GM23338 (cell line): ENCODE results near the gene GUCA1A.

Experiments used
- CREB1 ChIP-seq: fragments of 250-450 bp; sonication (Bioruptor Pico); IDR thresholded peaks from 2 replicates; pipeline ENCODE4 v1.5.0; 2020; ENCODE audit warnings: low read depth, mild to moderate bottlenecking, moderate library complexity
- CTCF ChIP-seq, 2 experiments: fragments of 200-600 bp in 1 of 2; sonication (generic) in 1 of 2; conservative IDR thresholded peaks; 2 replicates each; pipeline versions ENCODE4 v1.5.1 to v1.6.1; 2016 to 2017; ENCODE audit warnings: antibody characterized with exemption in 2 of 2, low read depth in 2 of 2, mild to moderate bottlenecking in 2 of 2, moderate library complexity in 1 of 2
- ETS1 ChIP-seq: IDR thresholded peaks from 2 replicates; pipeline ENCODE4 v1.6.1; 2016; ENCODE audit warnings: antibody characterized with exemption
- EZH2 ChIP-seq: fragments of 200-600 bp; sonication (generic); IDR thresholded peaks from one replicate; pipeline ENCODE4 v1.8.0; 2017; ENCODE audit warnings: antibody characterized with exemption, mild to moderate bottlenecking, low read depth; ENCODE audit not compliant: unreplicated experiment
- EZH2phosphoT487 ChIP-seq: fragments of 200-600 bp; sonication (generic); IDR thresholded peaks from one replicate; pipeline ENCODE4 v1.8.1; 2018; ENCODE audit warnings: antibody characterized with exemption; ENCODE audit not compliant: unreplicated experiment
- JUNB ChIP-seq: IDR thresholded peaks from one replicate; pipeline ENCODE4 v1.6.1; 2016; ENCODE audit warnings: antibody characterized with exemption; ENCODE audit not compliant: unreplicated experiment
- NANOG ChIP-seq: IDR thresholded peaks from 2 replicates; pipeline ENCODE4 v1.6.1; 2016; ENCODE audit warnings: antibody characterized with exemption, borderline replicate concordance
- POLR2AphosphoS5 ChIP-seq: IDR thresholded peaks from 2 replicates; pipeline ENCODE4 v1.6.1; 2016; ENCODE audit warnings: antibody characterized with exemption, low read depth
- REST ChIP-seq: IDR thresholded peaks from one replicate; pipeline ENCODE4 v1.6.1; 2018; ENCODE audit warnings: antibody characterized with exemption; ENCODE audit not compliant: unreplicated experiment
- STAT1 ChIP-seq: IDR thresholded peaks from one replicate; pipeline ENCODE4 v1.6.1; 2016; ENCODE audit warnings: antibody characterized with exemption; ENCODE audit not compliant: unreplicated experiment
- ZNF114 ChIP-seq: fragments of 250-450 bp; sonication (Bioruptor Pico); IDR thresholded peaks from 2 replicates; pipeline ENCODE4 v1.5.0; 2020; ENCODE audit warnings: mild to moderate bottlenecking, moderate library complexity
- ZNF331 ChIP-seq: fragments of 250-450 bp; sonication (Bioruptor Pico); IDR thresholded peaks from 2 replicates; pipeline ENCODE4 v1.5.0; 2020; ENCODE audit warnings: low read depth, mild to moderate bottlenecking, moderate library complexity
- ZNF462 ChIP-seq: fragments of 250-450 bp; sonication (Bioruptor Pico); IDR thresholded peaks from 2 replicates; pipeline ENCODE4 v1.5.0; 2020; ENCODE audit warnings: mild to moderate bottlenecking, moderate library complexity

GRCh38 chr6:42154461-42155209, 18.5 kb upstream of the GUCA1A start:
- TF ChIP-seq ZNF114 (CRISPR knock-in tag) = no peak
- no peak for TF ChIP-seq CTCF (conservative IDR thresholded peaks at IDR 0.05; ENCODE audit: low read depth in 2 of 2)
- no peak for TF ChIP-seq CREB1 (CRISPR knock-in tag)
- TF ChIP-seq EZH2 = no peak
- no peak for TF ChIP-seq POLR2AphosphoS5
- TF ChIP-seq EZH2phosphoT487 = no peak
- TF ChIP-seq ZNF331 = no peak
- no peak for TF ChIP-seq REST
- no peak for TF ChIP-seq NANOG
- TF ChIP-seq ETS1 = no peak
- TF ChIP-seq ZNF462 = no peak
- TF ChIP-seq JUNB = no peak
- TF ChIP-seq STAT1 = no peak
